GM23338 (cell line): Measurements from ENCODE around the gene ERGIC3.
"Not testable (repeated sequence)": the region's sequence is repeated elsewhere in the genome, so short reads cannot be mapped to it uniquely, and the experiment has no call there.

ENCODE experiments used
- EZH2 ChIP-seq: fragments of 200-600 bp; sonication (generic); IDR thresholded peaks from one replicate; pipeline ENCODE4 v1.8.0; 2017; ENCODE audit warnings: antibody characterized with exemption, mild to moderate bottlenecking, low read depth; ENCODE audit not compliant: unreplicated experiment
- EZH2phosphoT487 ChIP-seq: fragments of 200-600 bp; sonication (generic); IDR thresholded peaks from one replicate; pipeline ENCODE4 v1.8.1; 2018; ENCODE audit warnings: antibody characterized with exemption; ENCODE audit not compliant: unreplicated experiment
- JUNB ChIP-seq: IDR thresholded peaks from one replicate; pipeline ENCODE4 v1.6.1; 2016; ENCODE audit warnings: antibody characterized with exemption; ENCODE audit not compliant: unreplicated experiment
- POLR2AphosphoS5 ChIP-seq: IDR thresholded peaks from 2 replicates; pipeline ENCODE4 v1.6.1; 2016; ENCODE audit warnings: antibody characterized with exemption, low read depth
- ZNF114 ChIP-seq: fragments of 250-450 bp; sonication (Bioruptor Pico); IDR thresholded peaks from 2 replicates; pipeline ENCODE4 v1.5.0; 2020; ENCODE audit warnings: mild to moderate bottlenecking, moderate library complexity
- TF ChIP-seq, protein P1 (sequence below), 2 experiments: fragments of 200-600 bp in 1 of 2; sonication (generic) in 1 of 2; conservative IDR thresholded peaks; 2 replicates each; pipeline versions ENCODE4 v1.5.1 to v1.6.1; 2016 to 2017; ENCODE audit warnings: antibody characterized with exemption in 2 of 2, low read depth in 2 of 2, mild to moderate bottlenecking in 2 of 2, moderate library complexity in 1 of 2
- TF ChIP-seq, protein P2 (sequence below): IDR thresholded peaks from 2 replicates; pipeline ENCODE4 v1.6.1; 2016; ENCODE audit warnings: antibody characterized with exemption
- TF ChIP-seq, protein P3 (sequence below): IDR thresholded peaks from one replicate; pipeline ENCODE4 v1.6.1; 2018; ENCODE audit warnings: antibody characterized with exemption; ENCODE audit not compliant: unreplicated experiment
- TF ChIP-seq, protein P4 (sequence below): fragments of 250-450 bp; sonication (Bioruptor Pico); IDR thresholded peaks from 2 replicates; pipeline ENCODE4 v1.5.0; 2020; ENCODE audit warnings: mild to moderate bottlenecking, moderate library complexity

DNA sequence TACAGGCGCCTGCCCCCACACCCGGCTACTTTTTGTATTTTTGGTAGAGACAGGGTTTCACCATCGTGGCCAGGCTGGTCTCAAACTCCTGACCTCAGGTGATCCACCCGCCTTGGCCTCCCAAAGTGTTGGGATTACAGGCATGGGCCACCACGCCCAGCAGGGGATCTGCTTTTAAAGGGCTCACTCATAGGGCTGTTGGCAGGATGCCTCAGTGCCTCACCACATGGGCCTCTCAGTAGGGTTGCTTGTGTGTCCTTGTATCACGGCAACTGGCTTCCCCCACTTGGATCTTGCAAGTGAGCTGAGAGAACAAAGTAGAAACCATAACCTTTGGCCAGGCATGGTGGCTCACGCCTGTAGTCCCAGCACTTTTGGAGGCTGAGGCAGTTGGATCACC lies 3.1 kb downstream of the ERGIC3 start:
- TF ChIP-seq, protein P1, sequence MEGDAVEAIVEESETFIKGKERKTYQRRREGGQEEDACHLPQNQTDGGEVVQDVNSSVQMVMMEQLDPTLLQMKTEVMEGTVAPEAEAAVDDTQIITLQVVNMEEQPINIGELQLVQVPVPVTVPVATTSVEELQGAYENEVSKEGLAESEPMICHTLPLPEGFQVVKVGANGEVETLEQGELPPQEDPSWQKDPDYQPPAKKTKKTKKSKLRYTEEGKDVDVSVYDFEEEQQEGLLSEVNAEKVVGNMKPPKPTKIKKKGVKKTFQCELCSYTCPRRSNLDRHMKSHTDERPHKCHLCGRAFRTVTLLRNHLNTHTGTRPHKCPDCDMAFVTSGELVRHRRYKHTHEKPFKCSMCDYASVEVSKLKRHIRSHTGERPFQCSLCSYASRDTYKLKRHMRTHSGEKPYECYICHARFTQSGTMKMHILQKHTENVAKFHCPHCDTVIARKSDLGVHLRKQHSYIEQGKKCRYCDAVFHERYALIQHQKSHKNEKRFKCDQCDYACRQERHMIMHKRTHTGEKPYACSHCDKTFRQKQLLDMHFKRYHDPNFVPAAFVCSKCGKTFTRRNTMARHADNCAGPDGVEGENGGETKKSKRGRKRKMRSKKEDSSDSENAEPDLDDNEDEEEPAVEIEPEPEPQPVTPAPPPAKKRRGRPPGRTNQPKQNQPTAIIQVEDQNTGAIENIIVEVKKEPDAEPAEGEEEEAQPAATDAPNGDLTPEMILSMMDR (conservative IDR thresholded peaks at IDR 0.05; ENCODE audit: low read depth in 2 of 2) = not testable (repeated sequence)
- not testable (repeated sequence) for TF ChIP-seq POLR2AphosphoS5; EZH2phosphoT487; EZH2; JUNB; ZNF114 (CRISPR knock-in tag)
- TF ChIP-seq, protein P2, sequence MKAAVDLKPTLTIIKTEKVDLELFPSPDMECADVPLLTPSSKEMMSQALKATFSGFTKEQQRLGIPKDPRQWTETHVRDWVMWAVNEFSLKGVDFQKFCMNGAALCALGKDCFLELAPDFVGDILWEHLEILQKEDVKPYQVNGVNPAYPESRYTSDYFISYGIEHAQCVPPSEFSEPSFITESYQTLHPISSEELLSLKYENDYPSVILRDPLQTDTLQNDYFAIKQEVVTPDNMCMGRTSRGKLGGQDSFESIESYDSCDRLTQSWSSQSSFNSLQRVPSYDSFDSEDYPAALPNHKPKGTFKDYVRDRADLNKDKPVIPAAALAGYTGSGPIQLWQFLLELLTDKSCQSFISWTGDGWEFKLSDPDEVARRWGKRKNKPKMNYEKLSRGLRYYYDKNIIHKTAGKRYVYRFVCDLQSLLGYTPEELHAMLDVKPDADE = not testable (repeated sequence)
- TF ChIP-seq, protein P3, sequence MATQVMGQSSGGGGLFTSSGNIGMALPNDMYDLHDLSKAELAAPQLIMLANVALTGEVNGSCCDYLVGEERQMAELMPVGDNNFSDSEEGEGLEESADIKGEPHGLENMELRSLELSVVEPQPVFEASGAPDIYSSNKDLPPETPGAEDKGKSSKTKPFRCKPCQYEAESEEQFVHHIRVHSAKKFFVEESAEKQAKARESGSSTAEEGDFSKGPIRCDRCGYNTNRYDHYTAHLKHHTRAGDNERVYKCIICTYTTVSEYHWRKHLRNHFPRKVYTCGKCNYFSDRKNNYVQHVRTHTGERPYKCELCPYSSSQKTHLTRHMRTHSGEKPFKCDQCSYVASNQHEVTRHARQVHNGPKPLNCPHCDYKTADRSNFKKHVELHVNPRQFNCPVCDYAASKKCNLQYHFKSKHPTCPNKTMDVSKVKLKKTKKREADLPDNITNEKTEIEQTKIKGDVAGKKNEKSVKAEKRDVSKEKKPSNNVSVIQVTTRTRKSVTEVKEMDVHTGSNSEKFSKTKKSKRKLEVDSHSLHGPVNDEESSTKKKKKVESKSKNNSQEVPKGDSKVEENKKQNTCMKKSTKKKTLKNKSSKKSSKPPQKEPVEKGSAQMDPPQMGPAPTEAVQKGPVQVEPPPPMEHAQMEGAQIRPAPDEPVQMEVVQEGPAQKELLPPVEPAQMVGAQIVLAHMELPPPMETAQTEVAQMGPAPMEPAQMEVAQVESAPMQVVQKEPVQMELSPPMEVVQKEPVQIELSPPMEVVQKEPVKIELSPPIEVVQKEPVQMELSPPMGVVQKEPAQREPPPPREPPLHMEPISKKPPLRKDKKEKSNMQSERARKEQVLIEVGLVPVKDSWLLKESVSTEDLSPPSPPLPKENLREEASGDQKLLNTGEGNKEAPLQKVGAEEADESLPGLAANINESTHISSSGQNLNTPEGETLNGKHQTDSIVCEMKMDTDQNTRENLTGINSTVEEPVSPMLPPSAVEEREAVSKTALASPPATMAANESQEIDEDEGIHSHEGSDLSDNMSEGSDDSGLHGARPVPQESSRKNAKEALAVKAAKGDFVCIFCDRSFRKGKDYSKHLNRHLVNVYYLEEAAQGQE = not testable (repeated sequence)
- TF ChIP-seq, protein P4, sequence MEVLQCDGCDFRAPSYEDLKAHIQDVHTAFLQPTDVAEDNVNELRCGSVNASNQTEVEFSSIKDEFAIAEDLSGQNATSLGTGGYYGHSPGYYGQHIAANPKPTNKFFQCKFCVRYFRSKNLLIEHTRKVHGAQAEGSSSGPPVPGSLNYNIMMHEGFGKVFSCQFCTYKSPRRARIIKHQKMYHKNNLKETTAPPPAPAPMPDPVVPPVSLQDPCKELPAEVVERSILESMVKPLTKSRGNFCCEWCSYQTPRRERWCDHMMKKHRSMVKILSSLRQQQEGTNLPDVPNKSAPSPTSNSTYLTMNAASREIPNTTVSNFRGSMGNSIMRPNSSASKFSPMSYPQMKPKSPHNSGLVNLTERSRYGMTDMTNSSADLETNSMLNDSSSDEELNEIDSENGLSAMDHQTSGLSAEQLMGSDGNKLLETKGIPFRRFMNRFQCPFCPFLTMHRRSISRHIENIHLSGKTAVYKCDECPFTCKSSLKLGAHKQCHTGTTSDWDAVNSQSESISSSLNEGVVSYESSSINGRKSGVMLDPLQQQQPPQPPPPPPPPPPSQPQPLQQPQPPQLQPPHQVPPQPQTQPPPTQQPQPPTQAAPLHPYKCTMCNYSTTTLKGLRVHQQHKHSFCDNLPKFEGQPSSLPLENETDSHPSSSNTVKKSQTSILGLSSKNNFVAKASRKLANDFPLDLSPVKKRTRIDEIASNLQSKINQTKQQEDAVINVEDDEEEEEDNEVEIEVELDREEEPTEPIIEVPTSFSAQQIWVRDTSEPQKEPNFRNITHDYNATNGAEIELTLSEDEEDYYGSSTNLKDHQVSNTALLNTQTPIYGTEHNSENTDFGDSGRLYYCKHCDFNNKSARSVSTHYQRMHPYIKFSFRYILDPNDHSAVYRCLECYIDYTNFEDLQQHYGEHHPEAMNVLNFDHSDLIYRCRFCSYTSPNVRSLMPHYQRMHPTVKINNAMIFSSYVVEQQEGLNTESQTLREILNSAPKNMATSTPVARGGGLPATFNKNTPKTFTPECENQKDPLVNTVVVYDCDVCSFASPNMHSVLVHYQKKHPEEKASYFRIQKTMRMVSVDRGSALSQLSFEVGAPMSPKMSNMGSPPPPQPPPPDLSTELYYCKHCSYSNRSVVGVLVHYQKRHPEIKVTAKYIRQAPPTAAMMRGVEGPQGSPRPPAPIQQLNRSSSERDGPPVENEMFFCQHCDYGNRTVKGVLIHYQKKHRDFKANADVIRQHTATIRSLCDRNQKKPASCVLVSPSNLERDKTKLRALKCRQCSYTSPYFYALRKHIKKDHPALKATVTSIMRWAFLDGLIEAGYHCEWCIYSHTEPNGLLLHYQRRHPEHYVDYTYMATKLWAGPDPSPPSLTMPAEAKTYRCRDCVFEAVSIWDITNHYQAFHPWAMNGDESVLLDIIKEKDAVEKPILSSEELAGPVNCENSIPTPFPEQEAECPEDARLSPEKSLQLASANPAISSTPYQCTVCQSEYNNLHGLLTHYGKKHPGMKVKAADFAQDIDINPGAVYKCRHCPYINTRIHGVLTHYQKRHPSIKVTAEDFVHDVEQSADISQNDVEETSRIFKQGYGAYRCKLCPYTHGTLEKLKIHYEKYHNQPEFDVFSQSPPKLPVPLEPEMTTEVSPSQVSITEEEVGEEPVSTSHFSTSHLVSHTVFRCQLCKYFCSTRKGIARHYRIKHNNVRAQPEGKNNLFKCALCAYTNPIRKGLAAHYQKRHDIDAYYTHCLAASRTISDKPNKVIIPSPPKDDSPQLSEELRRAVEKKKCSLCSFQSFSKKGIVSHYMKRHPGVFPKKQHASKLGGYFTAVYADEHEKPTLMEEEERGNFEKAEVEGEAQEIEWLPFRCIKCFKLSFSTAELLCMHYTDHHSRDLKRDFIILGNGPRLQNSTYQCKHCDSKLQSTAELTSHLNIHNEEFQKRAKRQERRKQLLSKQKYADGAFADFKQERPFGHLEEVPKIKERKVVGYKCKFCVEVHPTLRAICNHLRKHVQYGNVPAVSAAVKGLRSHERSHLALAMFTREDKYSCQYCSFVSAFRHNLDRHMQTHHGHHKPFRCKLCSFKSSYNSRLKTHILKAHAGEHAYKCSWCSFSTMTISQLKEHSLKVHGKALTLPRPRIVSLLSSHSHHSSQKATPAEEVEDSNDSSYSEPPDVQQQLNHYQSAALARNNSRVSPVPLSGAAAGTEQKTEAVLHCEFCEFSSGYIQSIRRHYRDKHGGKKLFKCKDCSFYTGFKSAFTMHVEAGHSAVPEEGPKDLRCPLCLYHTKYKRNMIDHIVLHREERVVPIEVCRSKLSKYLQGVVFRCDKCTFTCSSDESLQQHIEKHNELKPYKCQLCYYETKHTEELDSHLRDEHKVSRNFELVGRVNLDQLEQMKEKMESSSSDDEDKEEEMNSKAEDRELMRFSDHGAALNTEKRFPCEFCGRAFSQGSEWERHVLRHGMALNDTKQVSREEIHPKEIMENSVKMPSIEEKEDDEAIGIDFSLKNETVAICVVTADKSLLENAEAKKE (CRISPR knock-in tag) = not testable (repeated sequence)
